ENCODE measurements around the gene LRRC8C.

GRCh38 chr1:89735479-89735878 is 102.6 kb downstream of the LRRC8C start:
- TF ChIP-seq CTCF (IDR thresholded peaks at IDR 0.05; ENCODE audit: control extremely low read depth in 1 of 3, insufficient read depth in 1 of 3, low read depth in 1 of 3, low read length in 3 of 3), result no peak
- no peak for TF ChIP-seq SP1 (IDR thresholded peaks at IDR 0.05; ENCODE audit: low read depth, low read length)
- TF ChIP-seq RBBP5 (IDR thresholded peaks at IDR 0.05; ENCODE audit: borderline replicate concordance, low read depth, low read length), result no peak
- TF ChIP-seq ATF2 (IDR thresholded peaks at IDR 0.05; ENCODE audit: low read length), result no peak
- no peak for TF ChIP-seq NRF1 (IDR thresholded peaks at IDR 0.05; ENCODE audit: low read depth, low read length)
- no peak for TF ChIP-seq JUN (IDR thresholded peaks at IDR 0.05; ENCODE audit: low read depth, low read length)
- no peak for TF ChIP-seq RAD21 (IDR thresholded peaks at IDR 0.05 in 1 of 2, conservative IDR thresholded peaks at IDR 0.05 in 1 of 2; ENCODE audit: low read depth in 2 of 2, low read length in 2 of 2)
- TF ChIP-seq USF2 (IDR thresholded peaks at IDR 0.05; ENCODE audit: low read length), result no peak
- no peak for TF ChIP-seq CREB1 (IDR thresholded peaks at IDR 0.05)

Data from H1 (cell line).